Measurements from ENCODE around the gene PRSS23. TPM values are rescaled to one million over a fixed set of nuclear protein-coding genes. Genes with fewer than 3 reads are reported as not detected.

The PRSS23 gene
- total RNA-seq, 6 donors from 2014 or later, result 18.9 to 87.0 (median 35.7) TPM

GRCh38 chr11:86807360-86807759 is 7.0 kb downstream of the PRSS23 start:
- H3K4me3 ChIP-seq, result no peak overlapping the region
- no peaks in the 10 kb centered on the region for H3K9me3 ChIP-seq
- H3K27me3 ChIP-seq, result no peaks in the 10 kb centered on the region
- DNase-seq (no peak), ATAC-seq (ENCODE audit: low FRiP score in 2 of 2) (no peak)
- H3K36me3 ChIP-seq, result peaks cover 0 to 7% (median 0%) of the 10 kb centered on the region in 4 donors
- H3K4me1 ChIP-seq, result peaks cover 8 to 29% (median 14%) of the 10 kb centered on the region in 4 donors
- 68 to 76% methylated on average over 5 of the region's 5 CpGs for WGBS, 2 donors
- no peak for TF ChIP-seq EP300 (IDR thresholded peaks at IDR 0.05)
- H3K27ac ChIP-seq, result peak overlapping the region in 2 of 4 donors; percentile 43 to 68

GRCh38 chr11:86809561-86809960 is 9.2 kb downstream of the PRSS23 start:
- H3K9me3 ChIP-seq, result no peaks in the 10 kb centered on the region

GRCh38 chr11:86810288-86810687 is 9.9 kb downstream of the PRSS23 start:
- 77 to 86% methylated on average over 2 of the region's 2 CpGs for WGBS, 2 donors
- ATAC-seq (ENCODE audit: low FRiP score in 2 of 2), result no peak
- peaks cover 0 to 7% (median 0%) of the 10 kb centered on the region in 4 donors for H3K36me3 ChIP-seq
- H3K27ac ChIP-seq, result no peak overlapping the region
- peaks cover 6 to 20% (median 12%) of the 10 kb centered on the region in 4 donors for H3K4me1 ChIP-seq
- no peaks in the 10 kb centered on the region for H3K27me3 ChIP-seq
- no peak for DNase-seq
- no peak overlapping the region for H3K4me3 ChIP-seq
- TF ChIP-seq CTCF (IDR thresholded peaks at IDR 0.05), result no peak
- TF ChIP-seq POLR2A (IDR thresholded peaks at IDR 0.05), result no peak
- no peak for TF ChIP-seq POLR2AphosphoS5 (IDR thresholded peaks at IDR 0.05)
- TF ChIP-seq EP300 (IDR thresholded peaks at IDR 0.05), result no peak
- no peaks in the 10 kb centered on the region for H3K9me3 ChIP-seq

More at GRCh38 chr11:86809561-86809960, 9.2 kb downstream of the PRSS23 start:
- no peak overlapping the region for H3K4me3 ChIP-seq
- ATAC-seq (ENCODE audit: low FRiP score in 2 of 2), result no peak
- no peak for TF ChIP-seq CTCF (IDR thresholded peaks at IDR 0.05)
- TF ChIP-seq POLR2AphosphoS5 (IDR thresholded peaks at IDR 0.05), result no peak
- no peak for TF ChIP-seq EP300 (IDR thresholded peaks at IDR 0.05)
- no peak for TF ChIP-seq POLR2A (IDR thresholded peaks at IDR 0.05)
- no peak for DNase-seq
- H3K4me1 ChIP-seq, result peaks cover 8 to 23% (median 14%) of the 10 kb centered on the region in 4 donors
- no peaks in the 10 kb centered on the region for H3K27me3 ChIP-seq
- no peak overlapping the region for H3K27ac ChIP-seq
- peaks cover 0 to 7% (median 0%) of the 10 kb centered on the region in 4 donors for H3K36me3 ChIP-seq

- no peak for ATAC-seq (ENCODE audit: low FRiP score in 2 of 2)
- DNase-seq, result no peak
- 79 to 89% methylated on average over 2 of the region's 2 CpGs for WGBS, 2 donors
- Histone ChIP-seq H3K9me3 (no peaks in the 10 kb centered on the region), H3K4me3 (no peak overlapping the region), H3K36me3 (peaks cover 0 to 7% (median 0%) of the 10 kb centered on the region in 4 donors), H3K27ac (no peak overlapping the region), H3K27me3 (no peaks in the 10 kb centered on the region), H3K4me1 (peaks cover 0 to 18% (median 2%) of the 10 kb centered on the region in 4 donors)
- TF ChIP-seq EP300 (IDR thresholded peaks at IDR 0.05) (no peak), POLR2AphosphoS5 (IDR thresholded peaks at IDR 0.05) (no peak), POLR2A (IDR thresholded peaks at IDR 0.05) (no peak), CTCF (IDR thresholded peaks at IDR 0.05) (no peak)
These were observed 11.4 kb downstream of the PRSS23 start for GRCh38 chr11:86811637-86812321.

- H3K27ac ChIP-seq, result no peak overlapping the region
These were observed 12.0 kb downstream of the PRSS23 start for GRCh38 chr11:86812322-86812670.

More at GRCh38 chr11:86812322-86812670, 12.0 kb downstream of the PRSS23 start:
- no peak for DNase-seq
- no peak for TF ChIP-seq CTCF (IDR thresholded peaks at IDR 0.05)
- no peak for TF ChIP-seq EP300 (IDR thresholded peaks at IDR 0.05)
- TF ChIP-seq POLR2AphosphoS5 (IDR thresholded peaks at IDR 0.05), result no peak
- no peak for TF ChIP-seq POLR2A (IDR thresholded peaks at IDR 0.05)
- Histone ChIP-seq H3K4me3 (no peak overlapping the region), H3K9me3 (no peaks in the 10 kb centered on the region), H3K4me1 (peaks cover 0 to 18% (median 0%) of the 10 kb centered on the region in 4 donors), H3K27me3 (no peaks in the 10 kb centered on the region), H3K36me3 (peaks cover 0 to 7% (median 0%) of the 10 kb centered on the region in 4 donors)
- ATAC-seq (ENCODE audit: low FRiP score in 2 of 2), result no peak
- 82 to 88% methylated on average over 7 of the region's 7 CpGs for WGBS, 2 donors
